Loucy (cell line): ENCODE data around the gene GAL3ST3.

Source experiments
- H2AFZ ChIP-seq: fragments of 200-600 bp; sonication (generic); 2 replicates; pipeline ENCODE4 v1.6.0; 2016; ENCODE audit warnings: antibody characterized with exemption, mild to moderate bottlenecking, low read length, moderate library complexity
- H3F3A ChIP-seq: fragments of 200-600 bp; 2 replicates; pipeline ENCODE4 v1.6.0; 2016; ENCODE audit warnings: antibody characterized with exemption, low read depth, mild to moderate bottlenecking
- H3K27me3 ChIP-seq: fragments of 200-600 bp; sonication (generic); 2 replicates; pipeline ENCODE4 v1.6.1; 2014; ENCODE audit warnings: low read length, mild to moderate bottlenecking; ENCODE audit not compliant: insufficient read depth, poor library complexity, severe bottlenecking
- H3K36me3 ChIP-seq: fragments of 200-600 bp; sonication (generic); 2 replicates; pipeline ENCODE4 v1.6.1; 2016; ENCODE audit warnings: low read length; ENCODE audit not compliant: insufficient read depth
- H3K4me1 ChIP-seq: fragments of 200-600 bp; sonication (generic); 2 replicates; pipeline ENCODE4 v1.5.1; 2014; ENCODE audit warnings: low read length, mild to moderate bottlenecking; ENCODE audit not compliant: insufficient read depth, poor library complexity, severe bottlenecking
- H3K4me2 ChIP-seq: fragments of 200-600 bp; sonication (generic); 2 replicates; pipeline ENCODE4 v1.6.0; 2014; ENCODE audit warnings: antibody characterized with exemption, low read length, low read depth, mild to moderate bottlenecking; ENCODE audit not compliant: poor library complexity, severe bottlenecking
- H3K4me3 ChIP-seq: fragments of 200-600 bp; sonication (generic); 2 replicates; pipeline ENCODE4 v1.5.1; 2014; ENCODE audit warnings: low read length, mild to moderate bottlenecking, mixed read lengths; ENCODE audit not compliant: poor library complexity, severe bottlenecking
- H3K79me2 ChIP-seq: fragments of 200-600 bp; sonication (generic); 2 replicates; pipeline ENCODE4 v1.6.1; 2014; ENCODE audit warnings: low read length; ENCODE audit not compliant: insufficient read depth
- H3K9ac ChIP-seq: fragments of 200-600 bp; sonication (generic); 2 replicates; pipeline ENCODE4 v1.6.0; 2014; ENCODE audit warnings: mild to moderate bottlenecking, low read depth, low read length, moderate library complexity; ENCODE audit not compliant: poor library complexity, severe bottlenecking
- H3K9me2 ChIP-seq: fragments of 200-600 bp; sonication (generic); replicated peaks from 2 replicates; pipeline ENCODE4 v1.6.1; 2016; ENCODE audit warnings: low read depth, low read length, mixed read lengths
- H3K9me3 ChIP-seq: fragments of 200-600 bp; sonication (generic); 2 replicates; pipeline ENCODE4 v1.6.1; 2014; ENCODE audit warnings: mild to moderate bottlenecking, antibody characterized with exemption, low read length, low read depth; ENCODE audit not compliant: insufficient read depth
- H4K20me1 ChIP-seq: fragments of 200-600 bp; sonication (generic); 2 replicates; pipeline ENCODE4 v1.6.0; 2014; ENCODE audit warnings: antibody characterized with exemption, low read length, mild to moderate bottlenecking; ENCODE audit not compliant: insufficient read depth, poor library complexity, severe bottlenecking
- EZH2phosphoT487 ChIP-seq: fragments of 200-600 bp; IDR thresholded peaks from 2 replicates; pipeline ENCODE4 v1.6.1; 2018; ENCODE audit warnings: antibody characterized with exemption, mild to moderate bottlenecking, moderate library complexity, borderline replicate concordance
- TF ChIP-seq, protein P1 (sequence below): fragments of 200-600 bp; sonication (generic); conservative IDR thresholded peaks from 2 replicates; pipeline ENCODE4 v1.5.1; 2014; ENCODE audit warnings: mild to moderate bottlenecking, antibody characterized with exemption, low read length

GAL3ST3 gene

DNA sequence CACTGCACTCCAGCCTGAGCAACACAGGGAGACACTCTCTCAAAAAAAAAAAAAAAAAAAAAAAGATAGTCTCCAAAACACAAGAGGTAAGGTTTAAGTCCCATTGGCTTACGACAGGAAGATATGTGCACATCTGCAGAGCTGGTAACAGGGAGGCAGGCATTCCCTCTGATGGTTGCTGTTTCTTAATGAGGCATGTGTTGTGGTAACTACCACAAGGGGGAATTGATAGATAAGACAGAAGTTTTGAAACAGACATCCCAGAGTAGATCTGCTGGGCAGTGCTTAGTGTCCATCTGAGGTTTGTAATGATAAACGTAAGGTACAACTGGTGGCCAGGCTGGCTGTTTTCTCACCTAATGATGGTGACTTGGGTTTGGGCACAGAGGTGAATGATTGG is 51.7 kb downstream of the GAL3ST3 start:
- Histone ChIP-seq H3K9ac (no peak overlapping the region), H3K4me2 (no peak overlapping the region)

DNA sequence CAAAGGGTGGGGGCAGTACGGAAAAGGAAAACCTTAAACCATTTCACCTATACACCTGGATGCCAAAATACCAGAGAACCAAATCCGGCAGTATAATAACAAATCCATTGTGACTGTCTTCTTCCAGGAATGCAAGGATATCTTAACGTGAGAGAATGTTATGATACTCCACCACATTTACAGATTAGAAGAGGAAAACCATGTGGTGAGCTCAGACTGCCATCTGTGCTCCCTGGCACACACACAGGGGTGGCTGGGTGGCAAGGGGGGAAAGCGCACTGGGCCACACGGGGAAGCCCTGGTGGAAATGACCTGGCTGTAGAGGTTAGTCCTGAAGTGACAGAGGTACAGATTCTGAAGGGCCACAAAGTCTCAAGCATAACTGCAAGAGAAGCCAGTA is 56.9 kb downstream of the GAL3ST3 start:
- Histone ChIP-seq H3K9me3 (no peaks in the 10 kb centered on the region), H3K4me2 (no peak overlapping the region), H4K20me1 (no peaks in the 10 kb centered on the region), H3K27me3 (no peaks in the 10 kb centered on the region), H3K9me2 (no peaks in the 10 kb centered on the region), H3K4me3 (no peak overlapping the region), H2AFZ (no peak overlapping the region), H3K4me1 (no peaks in the 10 kb centered on the region), H3F3A (peaks cover 2% of the 10 kb centered on the region), H3K9ac (no peak overlapping the region), H3K79me2 (no peaks in the 10 kb centered on the region), H3K36me3 (peaks cover 1% of the 10 kb centered on the region; the same call in 1 of the 2 replicates)
- TF ChIP-seq, protein P1, sequence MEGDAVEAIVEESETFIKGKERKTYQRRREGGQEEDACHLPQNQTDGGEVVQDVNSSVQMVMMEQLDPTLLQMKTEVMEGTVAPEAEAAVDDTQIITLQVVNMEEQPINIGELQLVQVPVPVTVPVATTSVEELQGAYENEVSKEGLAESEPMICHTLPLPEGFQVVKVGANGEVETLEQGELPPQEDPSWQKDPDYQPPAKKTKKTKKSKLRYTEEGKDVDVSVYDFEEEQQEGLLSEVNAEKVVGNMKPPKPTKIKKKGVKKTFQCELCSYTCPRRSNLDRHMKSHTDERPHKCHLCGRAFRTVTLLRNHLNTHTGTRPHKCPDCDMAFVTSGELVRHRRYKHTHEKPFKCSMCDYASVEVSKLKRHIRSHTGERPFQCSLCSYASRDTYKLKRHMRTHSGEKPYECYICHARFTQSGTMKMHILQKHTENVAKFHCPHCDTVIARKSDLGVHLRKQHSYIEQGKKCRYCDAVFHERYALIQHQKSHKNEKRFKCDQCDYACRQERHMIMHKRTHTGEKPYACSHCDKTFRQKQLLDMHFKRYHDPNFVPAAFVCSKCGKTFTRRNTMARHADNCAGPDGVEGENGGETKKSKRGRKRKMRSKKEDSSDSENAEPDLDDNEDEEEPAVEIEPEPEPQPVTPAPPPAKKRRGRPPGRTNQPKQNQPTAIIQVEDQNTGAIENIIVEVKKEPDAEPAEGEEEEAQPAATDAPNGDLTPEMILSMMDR = no peak
- TF ChIP-seq EZH2phosphoT487 = no peak

More for the DNA sequence above, 51.7 kb downstream of the GAL3ST3 start:
- Histone ChIP-seq H2AFZ (no peak overlapping the region), H3F3A (no peaks in the 10 kb centered on the region; the same call in 1 of the 2 replicates), H4K20me1 (peaks cover 21% of the 10 kb centered on the region), H3K9me3 (no peaks in the 10 kb centered on the region), H3K27me3 (no peaks in the 10 kb centered on the region), H3K9me2 (no peaks in the 10 kb centered on the region), H3K36me3 (peaks cover 32% of the 10 kb centered on the region; the same call in 1 of the 2 replicates), H3K79me2 (peaks cover 36% of the 10 kb centered on the region), H3K4me1 (peaks cover 14% of the 10 kb centered on the region), H3K4me3 (no peak overlapping the region)
- TF ChIP-seq EZH2phosphoT487 = no peak
